ENCODE data around the gene PTPN4. TPM values are rescaled to one million over a fixed set of nuclear protein-coding genes. Genes with fewer than 3 reads are reported as not detected.

Gene PTPN4
- total and polyA plus RNA-seq, 2 of the 8 experiments (the other 6 are each of a cell fraction or from before 2014, with no cell fraction given) = 28.5 to 105 TPM

DNA sequence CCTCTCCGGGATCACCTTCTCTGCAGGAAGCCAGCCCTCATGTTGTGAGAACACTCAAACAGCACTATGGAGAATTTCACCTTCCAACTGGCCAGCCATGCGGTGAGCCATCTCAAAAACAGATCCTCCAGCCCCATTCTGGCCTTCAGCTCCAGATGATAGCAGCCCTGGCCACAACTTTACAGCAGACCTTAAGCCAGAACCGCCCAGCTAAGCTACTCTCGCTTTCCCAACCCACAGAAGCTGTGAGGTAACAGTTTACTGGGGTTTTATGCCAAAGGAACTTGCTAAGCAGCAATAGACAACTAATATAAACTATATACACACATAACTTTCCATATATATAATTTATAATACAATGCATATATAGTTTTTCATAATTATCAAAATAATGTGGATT, 11.6 kb upstream of the PTPN4 start (continued):
- no peak for TF ChIP-seq CHD7 (IDR thresholded peaks at IDR 0.05; ENCODE audit: insufficient replicate concordance, low read length)
- TF ChIP-seq TBP (IDR thresholded peaks at IDR 0.05; ENCODE audit: low read depth, low read length) = no peak
- no peak for TF ChIP-seq POLR2AphosphoS5 (IDR thresholded peaks at IDR 0.05; ENCODE audit: low read depth, low read length)
- no peak for TF ChIP-seq NANOG (IDR thresholded peaks at IDR 0.05; ENCODE audit: insufficient read depth, low read depth, low read length, poor library complexity, severe bottlenecking)
- TF ChIP-seq POU5F1 (IDR thresholded peaks at IDR 0.05; ENCODE audit: low read depth, low read length) = no peak
- TF ChIP-seq SRF (IDR thresholded peaks at IDR 0.05; ENCODE audit: low read depth, low read length) = no peak

Measured in H1 (cell line).